Ureter (tissue), 1 donor: ENCODE data around the gene ANKRD2. TPM values are rescaled to one million over a fixed set of nuclear protein-coding genes. Genes with fewer than 3 reads are reported as not detected.
"Not testable (repeated sequence)": the region's sequence is repeated elsewhere in the genome, so short reads cannot be mapped to it uniquely, and the experiment has no call there.

ENCODE experiments used
- DNase-seq: peaks from one replicate; pipeline ENCODE4 v3.0.0-alpha.2; 2020; ENCODE audit warnings: low spot score
- total RNA-seq: library from RNA; stranded (reverse); gene quantifications from one replicate; pipeline ENCODE4 v1.2.4, GENCODE V29; 2023
- donor health status: DM: yes; HTN: yes; CAD: no.

ANKRD2 gene
- total RNA-seq, 1 donor from 2014 or later = 1.1 TPM

DNA sequence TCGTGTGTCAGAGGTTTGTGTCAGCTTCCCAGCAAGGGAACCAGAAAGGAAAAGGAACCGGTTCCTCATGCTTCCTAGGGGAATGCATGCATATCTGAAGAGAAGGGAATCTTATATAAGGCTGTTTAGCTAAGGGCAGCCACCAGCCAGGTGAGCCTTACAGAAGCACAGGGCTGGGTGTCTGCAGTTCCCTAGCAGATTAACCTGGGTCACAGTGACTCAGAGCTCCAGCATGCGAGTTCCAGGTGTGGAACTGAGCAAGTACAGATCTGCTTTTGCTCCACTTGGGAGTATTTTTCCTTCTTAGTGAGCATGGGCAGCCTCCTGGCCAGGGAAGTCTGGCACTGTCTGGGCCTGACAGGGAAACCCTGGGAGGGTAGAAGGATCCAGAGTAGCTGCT is 957 bp upstream of the ANKRD2 start:
- DNase-seq = peak; percentile 69

DNA sequence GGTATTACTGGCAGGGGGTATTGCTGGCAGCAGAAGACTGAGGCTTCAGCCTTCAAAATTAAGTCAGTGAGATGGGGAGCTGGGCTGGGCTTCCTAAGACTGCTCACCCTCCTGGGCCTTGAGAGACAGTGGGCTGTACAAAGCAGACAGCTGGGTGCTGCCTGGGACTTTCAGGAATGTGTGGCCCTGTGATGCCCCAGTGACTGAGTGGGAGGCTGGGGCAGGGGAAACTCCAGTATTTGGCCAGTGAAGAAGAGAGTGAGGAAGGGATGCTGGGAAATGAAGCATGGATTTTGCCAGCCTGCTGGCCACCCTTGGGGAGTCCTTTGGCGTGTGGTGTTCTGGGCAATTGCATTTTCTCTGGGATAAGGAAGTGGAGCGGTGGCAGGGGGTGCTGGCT is 442 bp downstream of the ANKRD2 start:
- DNase-seq = no peak

DNA sequence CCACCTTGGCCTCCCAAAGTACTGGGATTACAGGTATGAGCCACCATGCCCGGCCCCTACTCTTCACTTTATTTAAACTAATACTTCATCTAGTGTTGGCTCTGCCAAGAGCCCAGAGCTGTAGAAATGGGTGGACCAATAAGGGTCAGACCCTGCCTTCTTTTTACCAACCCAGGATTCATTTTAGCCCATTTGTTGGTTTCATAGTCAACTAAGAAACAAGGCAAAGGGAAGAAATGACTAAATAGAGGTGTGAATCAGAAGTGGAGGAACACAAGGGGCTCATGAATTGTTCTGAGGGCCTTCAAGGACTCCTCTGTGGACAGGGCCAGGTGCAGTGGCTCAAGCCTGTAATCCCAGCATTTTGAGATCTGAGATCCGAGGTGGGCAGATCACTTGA is 1.1 kb downstream of the ANKRD2 start:
- no peak for DNase-seq

DNA sequence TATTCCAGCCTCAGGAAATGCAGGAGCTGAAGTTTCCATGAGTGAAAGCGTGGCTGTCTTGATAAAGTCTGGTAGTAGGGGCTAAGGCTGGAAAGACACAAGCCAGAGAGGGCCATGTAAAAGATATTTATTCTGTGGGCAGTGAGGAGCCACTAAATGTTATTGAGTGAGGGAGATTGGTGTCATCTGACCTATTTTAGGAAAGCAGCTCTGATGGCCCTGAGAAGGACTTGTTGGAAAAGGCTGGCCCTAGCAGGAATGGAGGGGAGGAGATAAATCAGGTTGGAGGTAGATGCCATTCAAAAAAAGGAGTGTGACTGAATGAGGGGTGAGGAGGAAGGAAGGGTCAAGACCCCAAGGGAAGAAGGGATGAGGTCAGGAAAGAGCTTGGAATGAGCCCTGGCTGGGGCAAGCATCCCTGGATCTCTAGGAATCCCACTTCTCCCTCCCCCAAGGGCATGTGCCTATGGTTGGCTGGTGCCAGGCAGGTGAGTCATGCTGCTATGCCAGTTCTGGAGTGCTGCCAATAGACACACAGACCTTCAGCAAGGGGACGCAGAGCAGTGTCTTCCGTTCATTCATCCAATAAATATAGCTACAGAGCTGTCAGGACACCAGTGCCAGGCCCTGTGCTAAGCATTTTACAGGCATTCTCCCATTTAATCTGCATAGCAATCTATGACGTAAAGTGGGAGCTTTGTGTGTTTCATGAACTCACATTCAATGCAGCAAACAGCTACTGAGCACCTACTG is 2.0 kb downstream of the ANKRD2 start:
- DNase-seq = peak; percentile 79

DNA sequence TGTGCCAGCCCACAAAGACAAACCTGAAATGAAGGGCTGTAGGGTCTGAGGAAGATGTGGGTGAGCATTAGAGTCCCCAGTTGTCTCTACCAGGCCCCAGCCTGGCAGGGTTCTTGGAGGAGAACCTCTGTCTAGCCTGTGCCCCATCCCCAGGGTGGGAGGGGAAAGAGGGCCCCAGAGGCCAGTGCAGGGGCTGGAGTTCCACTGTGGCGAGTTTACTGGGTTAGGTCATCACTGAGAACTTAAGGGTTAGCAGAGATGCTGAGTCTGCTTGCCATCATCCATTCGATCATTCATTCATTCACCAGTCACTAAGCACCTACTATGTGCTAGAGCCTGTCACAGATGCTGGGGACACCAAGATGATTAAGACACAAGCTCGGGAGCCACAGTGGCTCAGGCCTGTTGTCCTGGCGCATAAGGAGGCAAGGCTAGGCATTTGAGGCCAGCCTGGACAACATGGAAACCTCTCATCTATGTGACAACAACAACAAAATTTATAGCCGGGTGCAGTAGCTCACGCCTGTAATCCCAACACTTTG is 2.6 kb downstream of the ANKRD2 start:
- no peak for DNase-seq

DNA sequence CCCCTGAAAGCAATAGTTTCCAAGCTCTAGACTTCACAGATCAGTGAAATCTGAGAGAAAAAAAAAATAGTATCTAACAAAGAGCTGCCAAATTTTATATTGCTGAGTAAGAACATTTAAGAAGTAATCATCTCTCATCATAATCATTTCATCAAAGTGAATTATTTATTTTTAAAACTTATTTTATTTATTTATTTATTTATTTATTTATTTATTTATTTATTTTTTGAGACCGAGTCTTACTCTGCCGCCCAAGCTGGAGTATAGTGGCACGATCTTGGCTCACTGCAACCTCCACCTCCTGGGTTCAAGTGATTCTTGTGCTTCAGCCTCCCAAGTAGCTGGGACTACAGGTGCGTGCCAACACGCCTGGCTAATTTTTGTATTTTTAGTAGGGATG is 3.9 kb downstream of the ANKRD2 start:
- not testable (repeated sequence) for DNase-seq

DNA sequence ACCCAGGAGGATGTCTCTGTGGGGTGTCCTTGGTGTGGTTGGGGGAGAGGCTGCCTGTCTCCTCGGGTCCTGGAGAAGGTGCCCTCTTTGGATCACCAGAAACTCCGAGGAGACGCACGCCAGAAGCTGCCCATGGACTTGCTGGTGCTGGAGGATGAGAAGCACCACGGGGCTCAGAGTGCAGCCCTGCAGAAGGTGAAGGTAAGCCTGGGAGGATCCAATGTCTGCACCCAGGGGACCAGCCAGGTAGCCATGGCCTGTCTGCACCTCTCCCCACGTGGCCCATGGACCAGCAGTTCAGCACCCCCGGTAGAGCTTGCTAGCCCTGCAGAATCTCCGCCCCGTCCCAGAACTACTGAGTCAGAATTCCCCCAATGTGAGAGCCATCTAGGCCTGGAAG is 5.1 kb downstream of the ANKRD2 start:
- DNase-seq = no peak

DNA sequence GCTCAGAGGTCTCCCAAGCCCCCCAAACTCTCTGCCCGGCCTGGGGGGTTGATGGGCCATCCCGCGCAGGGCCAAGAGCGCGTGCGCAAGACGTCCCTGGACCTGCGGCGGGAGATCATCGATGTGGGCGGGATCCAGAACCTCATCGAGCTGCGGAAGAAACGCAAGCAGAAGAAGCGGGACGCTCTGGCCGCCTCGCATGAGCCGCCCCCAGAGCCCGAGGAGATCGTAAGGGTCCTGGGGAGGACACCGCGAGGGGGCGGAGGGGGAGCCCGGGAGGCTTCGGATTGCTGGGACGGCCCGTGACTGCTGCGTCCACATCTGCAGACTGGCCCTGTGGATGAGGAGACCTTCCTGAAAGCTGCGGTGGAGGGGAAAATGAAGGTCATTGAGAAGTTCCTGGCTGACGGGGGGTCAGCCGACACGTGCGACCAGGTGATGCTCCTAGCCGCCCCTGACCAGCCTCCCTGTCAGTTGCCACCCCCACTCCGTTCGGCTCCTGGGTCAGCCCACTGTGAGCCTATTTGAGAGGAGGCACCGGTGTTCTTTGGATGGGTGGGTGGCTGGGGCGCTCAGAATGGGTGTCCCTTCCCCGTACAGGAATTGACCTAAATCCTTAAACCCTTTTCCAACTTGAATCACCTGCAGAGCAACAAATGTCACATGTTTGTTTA is 5.7 kb downstream of the ANKRD2 start:
- DNase-seq = no peak

DNA sequence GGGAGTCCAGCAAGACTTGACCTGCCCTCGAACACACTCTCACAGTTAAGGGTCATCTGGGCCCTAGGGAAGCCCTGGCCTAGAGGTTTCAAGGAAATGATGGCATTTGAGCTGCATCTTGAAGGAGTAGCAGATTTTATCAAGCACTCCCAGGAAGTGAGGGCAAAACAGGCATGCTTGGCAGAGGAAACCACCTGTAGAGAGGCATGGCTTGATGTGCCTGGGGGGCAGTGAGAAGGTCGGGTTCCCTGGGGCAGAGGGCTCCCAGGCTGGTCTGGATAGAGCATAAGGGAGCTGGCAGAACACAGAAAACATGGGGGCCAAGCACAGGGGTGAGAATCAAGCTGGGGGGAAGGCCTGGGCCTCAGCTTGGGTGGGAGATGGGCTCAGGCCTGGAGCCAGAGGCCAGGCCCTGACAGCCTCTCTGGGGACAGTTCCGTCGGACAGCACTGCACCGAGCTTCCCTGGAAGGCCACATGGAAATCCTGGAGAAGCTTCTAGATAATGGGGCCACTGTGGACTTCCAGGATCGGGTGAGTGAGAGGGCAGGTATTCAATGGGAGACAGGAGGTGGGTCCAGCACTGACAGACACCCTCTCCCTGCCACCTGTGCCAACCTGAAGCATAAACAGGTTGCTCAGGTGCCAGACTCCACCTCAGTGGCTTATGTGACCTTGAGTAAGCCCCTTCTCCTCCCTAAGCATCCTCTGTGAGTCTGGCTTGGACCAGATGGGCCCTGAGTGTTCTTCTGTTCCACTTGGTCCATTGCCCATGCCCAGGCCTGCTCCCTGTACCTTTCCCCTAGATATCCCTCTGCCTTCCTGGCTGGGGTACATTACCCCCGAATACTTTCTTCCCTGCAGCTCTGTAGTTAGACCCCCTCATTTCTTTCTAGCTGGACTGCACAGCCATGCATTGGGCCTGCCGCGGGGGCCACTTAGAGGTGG is 8.1 kb downstream of the ANKRD2 start:
- no peak for DNase-seq

DNA sequence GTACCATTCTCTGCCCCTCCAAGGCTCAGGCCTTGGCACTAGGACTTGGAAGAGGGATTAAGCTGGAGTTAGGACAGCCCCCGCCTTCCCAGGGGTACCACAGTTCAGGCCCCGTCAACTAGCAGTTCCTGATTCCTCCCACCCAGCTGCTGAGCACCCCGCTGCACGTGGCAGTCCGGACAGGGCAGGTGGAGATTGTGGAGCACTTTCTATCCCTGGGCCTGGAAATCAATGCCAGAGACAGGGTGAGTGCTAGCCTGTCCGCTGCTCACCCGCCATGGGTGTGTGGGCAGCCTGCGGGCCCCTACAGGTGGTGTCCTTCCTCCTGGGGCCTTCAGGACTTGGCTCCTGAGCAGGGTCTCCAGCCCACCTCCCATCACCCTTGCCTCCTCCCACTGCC is 9.6 kb downstream of the ANKRD2 start:
- no peak for DNase-seq

DNA sequence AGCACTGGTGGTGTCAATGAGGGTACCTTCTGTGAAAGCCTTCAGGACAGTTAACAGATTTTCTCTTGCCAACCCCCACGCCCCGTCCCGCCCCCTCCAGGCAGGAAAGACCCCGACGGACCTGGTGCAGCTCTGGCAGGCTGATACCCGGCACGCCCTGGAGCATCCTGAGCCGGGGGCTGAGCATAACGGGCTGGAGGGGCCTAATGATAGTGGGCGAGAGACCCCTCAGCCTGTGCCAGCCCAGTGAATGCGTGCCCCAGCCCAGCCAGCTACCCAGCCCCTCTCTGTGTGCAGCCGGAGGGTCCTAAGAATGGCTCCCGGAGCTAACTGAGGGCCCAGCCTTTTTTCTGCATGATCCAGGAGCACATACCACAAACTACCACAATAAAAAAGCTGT is 10.9 kb downstream of the ANKRD2 start:
- DNase-seq = no peak

DNA sequence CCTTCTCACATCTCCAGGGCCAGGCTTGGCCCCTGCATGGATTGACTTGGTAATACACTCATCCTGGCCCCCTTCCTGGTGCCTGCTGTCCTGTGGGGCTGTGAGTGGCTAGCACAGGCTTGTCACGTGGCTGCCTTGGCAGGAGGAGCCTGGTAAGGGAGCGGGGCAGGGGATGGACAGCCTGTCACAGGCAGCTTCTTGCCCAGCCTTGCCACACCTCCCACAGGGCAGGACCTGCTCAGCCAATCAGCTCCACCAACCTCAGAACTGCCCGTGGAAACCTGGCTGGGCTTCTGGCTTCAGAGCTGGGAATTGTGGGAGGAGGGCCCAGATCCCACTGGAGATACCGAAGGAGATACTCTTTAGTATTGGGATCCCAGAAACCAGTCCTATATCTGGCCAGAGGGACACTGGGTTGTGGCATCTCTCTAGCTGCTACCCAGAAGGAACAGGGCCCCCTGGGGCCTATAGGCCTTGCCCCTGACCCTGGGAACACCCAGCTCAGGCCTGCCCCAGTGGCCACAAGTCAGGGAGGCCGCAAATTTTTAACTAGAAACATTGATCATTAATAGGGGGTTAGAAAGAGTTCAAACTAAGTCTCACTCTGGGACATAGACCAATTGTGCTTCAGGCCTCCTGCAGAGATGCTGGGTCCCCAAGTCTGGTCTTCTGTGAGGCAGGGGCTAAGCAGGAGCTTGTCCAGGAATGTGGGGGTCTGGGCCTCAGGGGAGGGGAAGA is 11.7 kb downstream of the ANKRD2 start, which contains the start of gene HOGA1:
Gene HOGA1, plus strand, starts transcription at position 330 of the 738 bp plus-strand sequence. Its CDS starts 315 bp downstream, at position 645.
- DNase-seq = peak; percentile 67

DNA sequence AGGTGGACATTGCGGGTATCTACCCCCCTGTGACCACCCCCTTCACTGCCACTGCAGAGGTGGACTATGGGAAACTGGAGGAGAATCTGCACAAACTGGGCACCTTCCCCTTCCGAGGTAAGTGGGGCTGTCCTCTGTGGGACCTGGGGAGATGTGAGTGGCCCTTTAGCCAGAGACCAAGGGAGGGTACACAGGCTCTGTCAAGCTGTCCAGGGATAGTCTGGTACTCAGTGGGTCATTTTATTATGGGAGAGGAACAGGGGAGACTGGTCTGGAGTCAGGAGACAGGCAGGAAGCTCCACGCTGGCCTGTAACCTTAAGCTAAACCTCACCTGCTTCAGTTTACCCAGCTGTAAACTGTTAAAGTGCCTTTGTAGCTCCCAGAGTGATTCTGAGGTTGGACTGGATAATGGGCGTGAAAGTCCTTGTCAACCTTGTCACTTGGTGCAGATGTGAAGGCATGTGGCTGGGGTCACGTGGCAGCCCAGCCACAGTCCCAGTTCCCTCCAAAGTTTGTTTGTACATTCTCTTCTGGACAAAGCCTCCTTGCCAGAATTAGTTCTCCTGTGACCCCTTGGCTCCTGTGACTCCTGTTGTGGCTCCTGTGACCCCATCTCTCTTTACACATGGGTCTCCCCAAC is 12.3 kb downstream of the ANKRD2 start:
- DNase-seq = no peak

DNA sequence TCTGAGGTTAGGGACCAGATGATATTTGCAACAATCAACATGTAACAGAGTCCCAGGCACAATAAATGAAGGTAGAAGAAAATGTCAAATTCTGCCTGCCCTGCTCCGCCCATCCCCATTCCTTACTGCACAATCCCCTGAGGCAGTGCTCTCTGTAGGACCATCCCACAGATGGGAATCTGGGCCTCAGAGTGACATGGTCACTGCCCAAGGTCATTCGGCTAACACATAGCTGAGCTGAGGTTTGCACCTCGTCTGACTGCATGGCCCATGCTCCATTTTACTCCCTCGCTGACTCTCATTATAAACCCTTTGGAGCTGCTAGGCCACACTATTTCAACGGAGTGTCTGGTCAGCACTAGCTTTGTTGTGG is 12.8 kb downstream of the ANKRD2 start:
- DNase-seq = no peak

DNA sequence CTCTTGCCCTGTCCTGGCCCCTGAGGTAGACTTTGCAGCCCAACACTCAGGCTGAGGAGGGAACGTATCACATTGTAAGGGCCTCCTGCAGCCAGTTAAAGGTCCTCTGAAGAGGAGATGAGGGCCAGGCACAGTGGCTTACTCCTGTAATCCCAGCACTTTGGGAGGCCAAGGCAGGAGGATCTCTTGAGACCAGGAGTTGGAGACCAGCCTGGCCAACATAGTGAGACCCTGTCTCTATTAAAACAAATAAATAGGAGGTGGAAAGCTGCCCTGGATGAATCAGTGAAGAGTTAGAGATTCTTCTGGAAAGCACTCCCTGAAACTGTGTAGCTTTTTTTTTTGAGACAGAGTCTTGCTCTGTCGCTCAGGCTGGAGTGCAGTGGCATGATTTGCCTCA is 14.6 kb downstream of the ANKRD2 start:
- DNase-seq = no peak

DNA sequence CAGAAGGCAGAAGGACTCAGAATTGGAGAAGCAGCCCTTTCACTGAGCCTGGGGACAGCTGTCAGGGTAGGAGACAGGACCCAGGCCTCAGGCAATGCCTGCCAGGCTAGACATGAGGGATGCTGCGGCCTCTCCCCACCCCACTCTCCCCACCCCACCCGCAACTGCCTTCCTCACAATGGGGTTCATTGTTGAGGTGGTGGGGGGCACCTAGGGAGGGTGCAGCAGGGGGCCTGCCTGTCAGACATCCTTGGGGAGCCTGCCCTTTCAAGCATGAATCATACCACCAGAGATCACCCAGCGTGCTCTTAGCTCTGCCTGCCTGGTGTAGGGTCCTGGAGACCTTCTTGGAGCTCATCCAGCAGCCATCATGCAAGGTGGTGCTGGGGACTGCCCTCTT is 16.9 kb downstream of the ANKRD2 start, which contains the start of gene C10orf62:
Gene C10orf62, plus strand, starts transcription at position 243 of the 400 bp plus-strand sequence. CDS start 177 bp downstream, outside the sequence.
- no peak for DNase-seq

DNA sequence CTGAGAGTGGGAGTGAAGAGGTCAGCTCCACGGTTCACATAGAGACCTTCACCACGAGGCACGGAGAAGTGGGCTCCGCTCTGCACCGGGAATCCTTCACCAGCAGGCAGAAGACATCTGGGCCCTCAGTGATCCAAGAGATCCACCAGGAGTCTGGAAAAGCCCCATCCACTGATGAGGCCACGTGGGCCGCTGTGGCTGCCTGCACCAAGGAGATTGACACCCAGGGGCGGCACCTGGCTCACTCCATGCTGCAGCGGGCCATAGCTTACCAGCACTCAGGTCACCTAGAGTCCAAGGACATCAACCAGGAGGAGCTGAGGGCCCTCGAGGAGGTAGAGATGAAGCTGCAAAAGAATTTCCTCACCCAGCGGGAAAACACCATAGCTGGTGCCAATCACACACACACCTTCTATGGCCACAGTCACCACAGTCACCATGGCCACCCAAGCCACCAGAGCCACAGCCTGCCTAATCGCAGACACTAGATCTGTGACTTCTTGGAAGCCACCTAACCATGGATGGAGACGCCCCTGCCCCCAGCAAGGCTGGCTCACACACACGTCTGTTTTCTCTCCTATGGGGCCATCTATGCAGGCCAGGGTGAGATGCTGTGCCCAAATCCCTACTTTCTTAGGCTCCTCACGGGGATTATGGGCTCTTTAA is 17.6 kb downstream of the ANKRD2 start:
- no peak for DNase-seq

DNA sequence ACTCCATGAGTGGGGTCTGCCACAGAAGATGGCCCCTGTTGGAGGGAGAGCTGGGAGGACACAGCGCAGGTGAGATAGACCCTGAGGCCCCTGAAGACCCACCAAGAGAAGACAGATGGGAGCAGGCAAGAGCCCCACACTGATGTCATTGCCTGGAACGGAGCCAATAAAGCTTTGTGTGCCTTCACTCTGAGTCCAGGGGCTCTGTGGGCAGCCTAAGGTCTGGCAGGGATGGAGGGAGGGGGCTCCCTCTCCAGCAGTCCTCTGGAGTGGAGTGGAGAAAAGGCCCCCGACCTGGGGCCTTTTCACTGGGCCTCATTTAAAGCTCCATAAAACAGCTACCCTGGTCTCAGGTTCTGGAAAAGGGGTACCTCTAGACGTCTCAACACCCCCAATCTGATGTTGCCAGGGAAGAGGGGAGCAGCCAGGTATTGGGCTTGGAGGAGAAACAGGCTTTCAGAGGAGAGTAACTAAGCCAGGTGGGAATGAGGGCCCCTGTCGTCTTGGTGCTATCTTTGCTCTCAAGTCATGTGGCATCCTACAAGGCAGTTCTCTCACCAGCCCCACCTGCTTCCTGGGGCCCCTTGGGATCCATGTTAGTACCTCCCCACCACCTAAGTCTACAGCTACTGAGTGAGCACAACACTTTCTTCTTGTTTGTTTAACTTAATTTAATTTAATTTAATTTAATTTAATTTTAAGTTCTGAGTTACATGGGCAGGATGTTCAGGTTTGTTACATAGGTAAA is 18.3 kb downstream of the ANKRD2 start:
- no peak for DNase-seq

DNA sequence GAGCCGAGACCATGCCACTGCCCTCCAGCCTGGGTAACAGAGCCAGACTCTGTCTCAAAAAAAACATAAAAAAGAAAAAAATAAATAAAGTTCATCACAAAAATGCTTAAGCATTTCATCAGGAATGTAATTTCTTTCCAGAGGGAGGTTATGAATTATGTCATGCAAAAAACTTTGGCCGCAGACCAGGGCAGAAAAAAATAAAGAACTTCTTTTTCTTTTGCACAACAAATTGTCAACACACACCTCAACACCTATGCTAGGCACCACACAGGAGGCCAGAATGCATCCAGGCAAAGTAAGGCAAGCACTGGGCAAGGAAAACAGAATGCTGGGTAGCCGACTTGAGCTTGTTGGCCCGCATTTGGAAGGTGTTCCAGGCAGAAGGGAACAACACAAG is 20.8 kb downstream of the ANKRD2 start:
- DNase-seq = no peak
